Stimulated activated CD4-positive, alpha-beta T cell treated with anti-CD3 and anti-CD28 coated beads, TNF-alpha, amount 100 ng/mL, for 1 hour (primary cell): ENCODE results near the gene GDAP2.
"Not testable (repeated sequence)": the region's sequence is repeated elsewhere in the genome, so short reads cannot be mapped to it uniquely, and the experiment has no call there.

Experiments
- DNase-seq, 3 donors: peaks; one replicate each; pipeline ENCODE4 v3.0.0-alpha.2; 2020; ENCODE audit warnings: low read depth in 3 of 3, low spot score in 1 of 3

The GDAP2 gene

GRCh38 chr1:117929343-117930172, at the start of gene GDAP2, which contains the start of gene WDR3:
Gene GDAP2 (minus strand): TSS chr1:117929621. CDS start chr1:117920357, 9,264 bp downstream.
Gene WDR3 (plus strand): TSS chr1:117929739. CDS start chr1:117933320, 3,581 bp downstream.
- DNase-seq, result peak; percentile 82 to 86 (median 83)

- no peak for DNase-seq
These were observed 47.0 kb upstream of the GDAP2 start for GRCh38 chr1:117976381-117976780.

- DNase-seq, result no peak
These were observed 42.4 kb upstream of the GDAP2 start for GRCh38 chr1:117971777-117972176.

- DNase-seq, result no peak
These were observed 40.8 kb upstream of the GDAP2 start for GRCh38 chr1:117970252-117970651.

- DNase-seq, result no peak
These were observed 38.5 kb upstream of the GDAP2 start for GRCh38 chr1:117967881-117968280.

GRCh38 chr1:117967477-117967876, 38.1 kb upstream of the GDAP2 start:
- no peak for DNase-seq

GRCh38 chr1:117964290-117965038, 35.0 kb upstream of the GDAP2 start:
- DNase-seq, result no peak

GRCh38 chr1:117959364-117959763, 29.9 kb upstream of the GDAP2 start:
- DNase-seq, result no peak

- DNase-seq, result no peak
These were observed 23.0 kb upstream of the GDAP2 start for GRCh38 chr1:117952386-117952785.

GRCh38 chr1:117942293-117942692, 12.9 kb upstream of the GDAP2 start:
- DNase-seq, result no peak

- DNase-seq, result no peak
These were observed 4.3 kb upstream of the GDAP2 start for GRCh38 chr1:117933769-117934168.

- DNase-seq, result no peak
These were observed 3.2 kb upstream of the GDAP2 start for GRCh38 chr1:117932576-117932975.

GRCh38 chr1:117930484-117930883, 1.1 kb upstream of the GDAP2 start:
- no peak for DNase-seq

- DNase-seq, result no peak
These were observed 689 bp upstream of the GDAP2 start for GRCh38 chr1:117930173-117930447.

GRCh38 chr1:117928881-117929342, 509 bp downstream of the GDAP2 start:
- peak in 2 of 3 donors; percentile 3 to 4 for DNase-seq

- DNase-seq, result no peak
These were observed 3.4 kb downstream of the GDAP2 start for GRCh38 chr1:117925981-117926380.

- not testable (repeated sequence) for DNase-seq
These were observed 6.7 kb downstream of the GDAP2 start for GRCh38 chr1:117922717-117923116.

GRCh38 chr1:117921991-117922390, 7.4 kb downstream of the GDAP2 start:
- DNase-seq, result no peak

GRCh38 chr1:117919376-117919775, 10.0 kb downstream of the GDAP2 start:
- no peak for DNase-seq

- no peak for DNase-seq
These were observed 18.4 kb downstream of the GDAP2 start for GRCh38 chr1:117911051-117911450.

- DNase-seq, result no peak
These were observed 24.4 kb downstream of the GDAP2 start for GRCh38 chr1:117905019-117905418.

- DNase-seq, result no peak
These were observed 24.9 kb downstream of the GDAP2 start for GRCh38 chr1:117904485-117904884.
